ENCODE data around the gene TRPM8. TPM values are rescaled to one million over a fixed set of nuclear protein-coding genes. Genes with fewer than 3 reads are reported as not detected.

TRPM8 gene
- total RNA-seq, 4 donors from 2014 or later = 1.7 TPM; not detected in 3

DNA sequence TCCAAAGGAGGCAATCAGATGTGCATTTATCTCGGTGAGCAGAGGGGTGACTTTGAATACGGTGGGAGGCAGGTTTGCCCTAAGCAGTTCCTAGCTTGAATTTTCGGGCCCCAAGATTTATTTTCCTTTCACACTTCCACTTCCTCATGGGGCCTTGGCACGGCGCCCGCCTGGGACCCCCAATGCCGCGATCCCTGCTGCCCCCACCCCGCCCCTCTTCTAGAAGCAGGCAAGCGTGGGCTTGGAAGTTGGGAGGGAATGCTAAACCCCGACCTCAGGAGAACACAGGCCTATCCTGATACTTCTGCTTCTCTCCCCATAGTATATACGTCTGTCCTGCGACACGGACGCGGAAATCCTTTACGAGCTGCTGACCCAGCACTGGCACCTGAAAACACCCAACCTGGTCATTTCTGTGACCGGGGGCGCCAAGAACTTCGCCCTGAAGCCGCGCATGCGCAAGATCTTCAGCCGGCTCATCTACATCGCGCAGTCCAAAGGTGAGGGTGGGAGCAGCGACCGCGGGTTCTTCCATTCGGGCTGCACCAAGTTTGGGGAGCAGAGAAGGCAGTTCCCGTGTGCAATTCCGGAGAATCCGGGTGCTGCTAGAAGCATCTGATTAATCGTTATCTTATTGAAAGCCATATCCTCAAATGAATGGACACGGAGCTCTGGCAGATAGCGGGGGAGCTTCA, 21.6 kb downstream of the TRPM8 start:
- TF ChIP-seq, protein P1, sequence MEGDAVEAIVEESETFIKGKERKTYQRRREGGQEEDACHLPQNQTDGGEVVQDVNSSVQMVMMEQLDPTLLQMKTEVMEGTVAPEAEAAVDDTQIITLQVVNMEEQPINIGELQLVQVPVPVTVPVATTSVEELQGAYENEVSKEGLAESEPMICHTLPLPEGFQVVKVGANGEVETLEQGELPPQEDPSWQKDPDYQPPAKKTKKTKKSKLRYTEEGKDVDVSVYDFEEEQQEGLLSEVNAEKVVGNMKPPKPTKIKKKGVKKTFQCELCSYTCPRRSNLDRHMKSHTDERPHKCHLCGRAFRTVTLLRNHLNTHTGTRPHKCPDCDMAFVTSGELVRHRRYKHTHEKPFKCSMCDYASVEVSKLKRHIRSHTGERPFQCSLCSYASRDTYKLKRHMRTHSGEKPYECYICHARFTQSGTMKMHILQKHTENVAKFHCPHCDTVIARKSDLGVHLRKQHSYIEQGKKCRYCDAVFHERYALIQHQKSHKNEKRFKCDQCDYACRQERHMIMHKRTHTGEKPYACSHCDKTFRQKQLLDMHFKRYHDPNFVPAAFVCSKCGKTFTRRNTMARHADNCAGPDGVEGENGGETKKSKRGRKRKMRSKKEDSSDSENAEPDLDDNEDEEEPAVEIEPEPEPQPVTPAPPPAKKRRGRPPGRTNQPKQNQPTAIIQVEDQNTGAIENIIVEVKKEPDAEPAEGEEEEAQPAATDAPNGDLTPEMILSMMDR (IDR thresholded peaks at IDR 0.05; ENCODE audit: low read depth) = no peak

DNA sequence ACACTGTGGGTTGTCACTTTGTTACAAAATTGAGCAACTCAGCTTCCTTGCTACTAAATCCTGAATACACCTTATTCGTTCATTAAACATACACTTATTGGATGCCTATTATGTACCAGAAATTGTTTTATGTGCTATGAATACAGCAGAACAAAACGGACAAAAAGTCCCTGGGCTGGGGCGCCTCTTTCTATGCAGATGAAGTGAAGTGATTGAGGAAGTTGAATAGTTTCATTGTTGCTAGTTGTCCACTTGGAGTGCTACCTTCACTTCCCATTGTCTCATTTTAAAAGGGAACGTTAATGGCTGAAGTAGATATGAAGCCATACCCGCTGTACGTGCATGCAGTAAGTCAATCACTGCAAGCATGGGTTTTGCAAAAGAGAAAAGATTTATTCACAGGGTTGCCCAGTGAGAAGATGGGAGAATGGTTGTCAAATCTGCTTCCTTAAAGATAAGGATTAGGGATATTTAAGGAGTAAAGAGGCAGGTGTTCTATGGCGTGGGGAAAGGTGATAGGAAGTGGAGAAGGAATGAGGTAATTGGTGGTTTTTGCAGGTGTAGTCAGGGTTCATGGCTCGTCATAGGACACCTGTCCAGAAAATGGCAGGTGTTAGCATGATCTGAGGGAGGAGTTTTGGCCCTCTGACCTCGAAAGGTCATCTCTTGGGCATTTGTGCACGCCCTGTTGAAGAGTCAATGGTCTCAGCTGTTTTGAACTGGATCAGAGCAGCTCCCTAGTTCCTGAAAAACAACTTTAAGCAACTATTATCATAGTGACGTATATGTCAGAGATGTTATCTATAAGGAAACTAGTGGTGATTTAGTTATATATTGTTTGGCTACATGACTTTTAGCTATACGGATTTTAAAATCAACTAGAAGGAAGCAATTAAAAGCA, 23.5 kb downstream of the TRPM8 start:
- TF ChIP-seq, protein P1 (IDR thresholded peaks at IDR 0.05; ENCODE audit: low read depth) = no peak

- TF ChIP-seq, protein P1 (IDR thresholded peaks at IDR 0.05; ENCODE audit: low read depth) = no peak
Measured at GRCh38 chr2:233942731-233943130, 25.6 kb downstream of the TRPM8 start.

GRCh38 chr2:233944269-233944668, 27.1 kb downstream of the TRPM8 start:
- TF ChIP-seq, protein P1 (IDR thresholded peaks at IDR 0.05; ENCODE audit: low read depth) = no peak

- TF ChIP-seq, protein P1 (IDR thresholded peaks at IDR 0.05; ENCODE audit: low read depth) = no peak
Measured at GRCh38 chr2:233944722-233945121, 27.5 kb downstream of the TRPM8 start.

DNA sequence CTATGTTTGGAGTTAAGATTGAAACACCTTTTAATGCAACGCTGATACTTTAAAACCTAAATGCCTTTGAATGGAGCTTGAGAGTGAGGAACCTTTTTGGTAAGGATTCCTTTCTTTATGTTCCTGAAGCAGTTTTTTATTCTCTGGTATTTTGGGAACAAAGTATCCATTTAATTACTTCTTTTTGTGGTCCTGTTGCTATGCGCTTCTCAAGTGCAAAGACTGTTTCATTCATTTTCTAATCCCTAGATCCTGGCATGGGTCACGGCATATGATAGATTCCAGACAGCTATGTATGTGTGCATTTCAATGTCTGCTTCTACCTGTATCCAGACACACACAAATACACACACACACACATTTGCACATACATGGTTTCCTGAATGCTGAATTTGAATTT, 28.0 kb downstream of the TRPM8 start:
- TF ChIP-seq, protein P1 (IDR thresholded peaks at IDR 0.05; ENCODE audit: low read depth) = no peak
